ENCODE results near the gene DIAPH2. TPM values are rescaled to one million over a fixed set of nuclear protein-coding genes. Genes with fewer than 3 reads are reported as not detected.

DIAPH2 gene
- total and polyA plus RNA-seq, 2 donors (not counting 1 experiment from before 2014, with no cell fraction given) = 4.2 to 32.4 TPM

- Mint-ChIP-seq H3K27ac (no peak overlapping the region), H3K9me3 (ENCODE audit: insufficient read depth) (no peaks in the 10 kb centered on the region), H3K4me3 (no peak overlapping the region), H3K27me3 (no peaks in the 10 kb centered on the region), H3K4me1 (no peaks in the 10 kb centered on the region)
- ChIA-PET POLR2A (no interaction called here), CTCF (no interaction called here)
- no CpG with 5 or more reads among the region's 2 CpGs for WGBS (ENCODE audit: insufficient coverage)
- no peak for DNase-seq
- Histone ChIP-seq H3K9ac (ENCODE audit: low read length) (no peak overlapping the region), H3K27me3 (replicated peaks in 1 of 4; ENCODE audit: control extremely low read depth in 1 of 4, control insufficient read depth in 3 of 4, insufficient read depth in 4 of 4, low read length in 3 of 4) (no peaks in the 10 kb centered on the region), H3K9me3 (ENCODE audit: control extremely low read depth in 1 of 3, control insufficient read depth in 2 of 3, insufficient read depth in 1 of 3, low read length in 2 of 3) (no peaks in the 10 kb centered on the region), H3K79me2 (ENCODE audit: control insufficient read depth, insufficient read depth, low read length) (no peaks in the 10 kb centered on the region), H4K20me1 (ENCODE audit: control insufficient read depth, insufficient read depth, low read length, poor library complexity, severe bottlenecking) (no peaks in the 10 kb centered on the region), H3K4me3 (ENCODE audit: control extremely low read depth in 1 of 5, extremely low read depth in 1 of 5, insufficient read depth in 1 of 5, low read depth in 2 of 5, low read length in 4 of 5) (no peak overlapping the region), H3K27ac (ENCODE audit: low read length in 2 of 2) (no peak overlapping the region), H2AFZ (ENCODE audit: insufficient read depth, low read depth, low read length, poor library complexity, severe bottlenecking) (no peak overlapping the region), H3K4me2 (replicated peaks; ENCODE audit: low read depth, low read length, poor library complexity, severe bottlenecking) (no peak overlapping the region), H3K36me3 (replicated peaks in 1 of 2; ENCODE audit: control extremely low read depth in 1 of 2, control insufficient read depth in 1 of 2, extremely low read depth in 1 of 2, insufficient read depth in 2 of 2, low read length in 1 of 2) (no peaks in the 10 kb centered on the region), H3K4me1 (ENCODE audit: control insufficient read depth in 2 of 2, insufficient read depth in 2 of 2, low read length in 2 of 2) (no peaks in the 10 kb centered on the region)
- intact Hi-C loops (cut with micrococcal nuclease) = no loop called here
- TF ChIP-seq CTCF (IDR thresholded peaks at IDR 0.05) (no peak), EZH2 (IDR thresholded peaks at IDR 0.05; ENCODE audit: borderline replicate concordance, insufficient read depth, low read depth, low read length, poor library complexity, severe bottlenecking) (no peak)
- no peak for ATAC-seq (ENCODE audit: low read depth)
Measured at GRCh38 chrX:97309487-97310116, 625.0 kb downstream of the DIAPH2 start.

GRCh38 chrX:97310373-97310772 lies 625.7 kb downstream of the DIAPH2 start:
- H3K4me1 ChIP-seq (ENCODE audit: control insufficient read depth in 2 of 2, insufficient read depth in 2 of 2, low read length in 2 of 2) = no peaks in the 10 kb centered on the region
- no peak for DNase-seq
- H2AFZ ChIP-seq (ENCODE audit: insufficient read depth, low read depth, low read length, poor library complexity, severe bottlenecking) = no peak overlapping the region
- no peaks in the 10 kb centered on the region for H3K4me1 Mint-ChIP-seq
- H3K4me3 ChIP-seq (ENCODE audit: control extremely low read depth in 1 of 5, extremely low read depth in 1 of 5, insufficient read depth in 1 of 5, low read depth in 2 of 5, low read length in 4 of 5) = no peak overlapping the region
- no peak overlapping the region for H3K4me2 ChIP-seq (replicated peaks; ENCODE audit: low read depth, low read length, poor library complexity, severe bottlenecking)
- H3K27me3 Mint-ChIP-seq = no peaks in the 10 kb centered on the region
- no peaks in the 10 kb centered on the region for H3K79me2 ChIP-seq (ENCODE audit: control insufficient read depth, insufficient read depth, low read length)
- H3K36me3 ChIP-seq (replicated peaks in 1 of 2; ENCODE audit: control extremely low read depth in 1 of 2, control insufficient read depth in 1 of 2, extremely low read depth in 1 of 2, insufficient read depth in 2 of 2, low read length in 1 of 2) = no peaks in the 10 kb centered on the region
- ATAC-seq (ENCODE audit: low read depth) = no peak
- H3K4me3 Mint-ChIP-seq = no peak overlapping the region
- WGBS (ENCODE audit: insufficient coverage) = 100% methylated on average over 2 of the region's 8 CpGs
- POLR2A ChIA-PET = no interaction called here
- H4K20me1 ChIP-seq (ENCODE audit: control insufficient read depth, insufficient read depth, low read length, poor library complexity, severe bottlenecking) = no peaks in the 10 kb centered on the region
- no peak overlapping the region for H3K27ac Mint-ChIP-seq
- no peaks in the 10 kb centered on the region for H3K9me3 Mint-ChIP-seq (ENCODE audit: insufficient read depth)
- H3K27me3 ChIP-seq (replicated peaks in 1 of 4; ENCODE audit: control extremely low read depth in 1 of 4, control insufficient read depth in 3 of 4, insufficient read depth in 4 of 4, low read length in 3 of 4) = no peaks in the 10 kb centered on the region
- no peak overlapping the region for H3K9ac ChIP-seq (ENCODE audit: low read length)
- H3K27ac ChIP-seq (ENCODE audit: low read length in 2 of 2) = no peak overlapping the region
- no peak for TF ChIP-seq CTCF (IDR thresholded peaks at IDR 0.05)
- TF ChIP-seq EZH2 (IDR thresholded peaks at IDR 0.05; ENCODE audit: borderline replicate concordance, insufficient read depth, low read depth, low read length, poor library complexity, severe bottlenecking) = no peak
- no peaks in the 10 kb centered on the region for H3K9me3 ChIP-seq (ENCODE audit: control extremely low read depth in 1 of 3, control insufficient read depth in 2 of 3, insufficient read depth in 1 of 3, low read length in 2 of 3)
- CTCF ChIA-PET = no interaction called here
- intact Hi-C loops (cut with micrococcal nuclease) = no loop called here

All from B cell (primary cell).